HG02571 (cell line): ENCODE measurements around the gene MFGE8.

Source experiments
- ATAC-seq: cut with Tn5 transposase; IDR thresholded peaks from one replicate; pipeline ENCODE4 v1.9.1; 2021; ENCODE audit warnings: mild to moderate bottlenecking, moderate library complexity; ENCODE audit not compliant: unreplicated experiment

The MFGE8 gene

GRCh38 chr15:88900309-88900981, 12.7 kb downstream of the MFGE8 start:
- no peak for ATAC-seq

DNA sequence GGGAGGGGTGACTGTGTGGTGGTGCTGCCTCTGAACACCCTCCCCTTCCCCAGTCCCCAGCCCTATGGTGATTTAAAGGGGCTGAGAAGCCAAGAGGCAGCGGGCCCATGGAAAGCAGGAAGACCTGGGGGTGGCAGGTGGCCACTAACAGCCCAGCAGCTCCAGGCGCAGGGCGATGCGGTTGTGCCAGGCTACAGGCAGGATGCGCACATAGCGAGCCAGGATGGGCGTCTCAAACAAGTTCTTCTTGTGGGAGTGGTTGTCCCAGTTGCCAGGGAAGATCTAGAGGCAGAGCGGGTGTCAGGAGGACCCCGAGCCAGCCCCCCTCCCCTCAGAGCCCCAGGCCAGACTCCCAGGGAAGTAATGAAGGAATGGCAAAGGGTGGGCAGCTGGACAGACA, 13.9 kb downstream of the MFGE8 start:
- ATAC-seq, result no peak

GRCh38 chr15:88898736-88899135, 14.4 kb downstream of the MFGE8 start:
- ATAC-seq, result no peak

- ATAC-seq, result no peak
Observed at GRCh38 chr15:88897456-88898194, 15.6 kb downstream of the MFGE8 start.

DNA sequence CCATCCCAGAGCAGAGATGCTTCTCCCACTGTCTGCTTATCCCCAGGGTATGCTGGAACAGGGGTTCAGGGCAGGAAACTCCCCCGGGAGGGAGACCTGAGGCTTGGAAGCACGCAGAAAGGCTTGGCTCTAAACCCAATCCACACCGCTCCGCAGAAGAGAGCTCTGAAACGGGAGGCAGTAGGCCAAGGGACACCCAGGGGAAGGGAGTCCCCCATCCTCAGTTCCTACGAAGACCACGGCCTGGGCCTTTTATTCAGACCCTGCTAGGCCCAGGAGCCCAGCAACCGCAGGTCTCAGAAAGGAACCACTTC, 16.1 kb downstream of the MFGE8 start:
- ATAC-seq, result no peak

DNA sequence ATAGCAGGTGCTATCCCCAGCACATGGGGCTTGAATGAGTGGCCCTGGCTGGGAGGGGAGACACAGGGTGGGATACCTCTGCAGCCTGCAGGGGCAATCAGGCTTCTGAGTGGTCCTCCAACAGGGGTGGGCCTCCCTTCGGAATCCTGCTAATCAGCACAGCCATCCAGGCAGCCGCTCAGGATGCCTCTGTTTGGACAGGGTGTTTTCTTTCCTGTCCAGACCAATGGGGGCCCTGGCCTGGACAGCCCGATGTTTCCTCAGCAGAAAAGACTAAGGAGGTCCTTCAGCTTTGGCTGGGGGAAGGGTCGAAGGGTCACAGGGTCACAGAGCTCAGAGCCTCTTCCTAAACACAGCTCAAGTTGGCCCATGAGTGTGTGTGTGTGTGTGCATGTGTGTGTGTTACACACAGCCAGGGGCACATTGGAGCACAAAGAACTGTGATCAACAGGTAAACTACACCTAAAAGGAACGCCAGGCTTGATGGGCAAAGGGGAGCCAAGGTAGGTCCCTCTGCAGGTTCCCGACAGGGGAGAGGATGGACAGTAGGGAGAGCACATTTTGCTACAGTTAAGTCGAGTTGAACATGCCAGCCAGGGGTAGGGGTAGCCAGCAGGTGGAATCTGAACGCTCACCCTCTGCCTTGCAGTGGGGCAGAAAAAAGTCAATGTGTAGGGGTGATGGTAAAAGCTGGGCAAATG, 16.7 kb downstream of the MFGE8 start:
- ATAC-seq, result no peak

GRCh38 chr15:88894819-88895767, 18.1 kb downstream of the MFGE8 start, which contains the start of gene HAPLN3:
Gene HAPLN3, minus strand, starts transcription at chr15:88895544. Its CDS starts 8,246 bp downstream, at chr15:88887298.
- ATAC-seq, result peak; percentile 48

DNA sequence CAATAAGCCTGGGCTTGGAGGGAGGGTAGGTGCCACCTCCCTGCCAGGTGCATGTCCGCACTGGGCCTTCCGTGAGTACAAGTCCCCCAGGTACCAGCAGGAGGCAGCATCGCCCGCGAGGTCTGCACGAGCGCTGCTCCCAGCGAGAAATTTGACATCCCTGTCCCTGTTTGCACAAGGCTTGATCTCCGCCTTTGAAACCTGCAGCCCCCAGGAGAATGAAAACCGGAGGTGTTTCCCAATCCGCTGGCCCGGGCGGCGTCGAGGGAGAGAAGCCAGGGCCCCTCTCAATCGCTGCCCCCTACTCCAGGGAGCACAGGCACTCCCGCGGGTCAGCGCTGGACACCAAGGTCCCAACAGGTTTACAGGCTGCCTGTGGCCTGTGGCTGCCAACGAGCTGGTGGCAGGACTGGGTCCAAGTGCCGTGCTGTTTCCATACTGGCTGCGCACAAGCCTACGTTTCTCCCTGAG, 18.8 kb downstream of the MFGE8 start:
- no peak for ATAC-seq

- ATAC-seq, result no peak
Observed at GRCh38 chr15:88891540-88892254, 21.5 kb downstream of the MFGE8 start.

- no peak for ATAC-seq
Observed at GRCh38 chr15:88890495-88890894, 22.7 kb downstream of the MFGE8 start.

DNA sequence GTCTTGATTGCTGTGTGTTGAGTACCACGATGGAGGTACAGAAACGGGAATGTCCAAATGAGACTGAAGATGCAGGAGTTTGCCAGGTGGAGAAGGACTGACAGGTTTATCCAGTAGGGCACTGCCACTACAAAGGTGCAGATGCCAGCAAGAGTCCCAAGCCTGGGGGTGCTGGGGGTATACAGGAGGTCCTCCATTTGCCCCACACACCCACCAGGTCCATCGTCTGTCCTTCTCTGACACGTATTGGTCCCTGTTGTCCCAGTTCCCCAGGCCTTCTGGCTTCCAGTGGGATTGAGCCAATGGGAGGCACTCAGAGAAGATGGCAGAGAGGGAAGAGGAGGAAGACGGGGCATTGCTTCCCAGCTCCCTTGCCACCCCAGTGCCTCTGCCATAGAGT, 24.5 kb downstream of the MFGE8 start:
- ATAC-seq, result no peak

DNA sequence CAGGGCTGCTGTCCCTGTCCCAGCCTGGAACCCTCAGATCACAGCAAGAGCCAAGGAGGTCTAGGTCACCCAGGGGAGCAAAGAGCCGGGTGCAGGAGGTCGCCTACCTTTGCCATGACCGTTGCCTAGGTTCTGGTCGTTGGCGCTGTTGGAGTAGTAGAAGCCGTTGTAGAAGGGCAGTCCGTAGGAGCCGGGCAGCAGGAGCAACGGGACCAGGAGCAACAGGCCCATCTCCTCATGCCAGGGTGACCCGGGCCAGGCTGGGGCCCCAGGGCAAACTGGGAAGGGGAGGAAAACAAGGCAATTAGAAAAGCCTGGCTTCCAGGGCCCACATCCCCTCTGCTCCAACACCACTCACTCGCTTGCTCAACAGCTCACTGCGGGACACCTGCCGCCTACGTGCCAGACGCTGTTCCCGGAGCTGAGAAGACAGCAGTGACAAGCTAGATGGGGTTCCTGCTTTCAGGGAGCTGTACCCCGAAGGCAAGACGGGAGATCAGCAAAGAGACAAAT, 26.1 kb downstream of the MFGE8 start:
- no peak for ATAC-seq

GRCh38 chr15:88882785-88883184, 30.4 kb downstream of the MFGE8 start:
- ATAC-seq, result no peak

GRCh38 chr15:88881775-88882174, 31.4 kb downstream of the MFGE8 start:
- ATAC-seq, result no peak

DNA sequence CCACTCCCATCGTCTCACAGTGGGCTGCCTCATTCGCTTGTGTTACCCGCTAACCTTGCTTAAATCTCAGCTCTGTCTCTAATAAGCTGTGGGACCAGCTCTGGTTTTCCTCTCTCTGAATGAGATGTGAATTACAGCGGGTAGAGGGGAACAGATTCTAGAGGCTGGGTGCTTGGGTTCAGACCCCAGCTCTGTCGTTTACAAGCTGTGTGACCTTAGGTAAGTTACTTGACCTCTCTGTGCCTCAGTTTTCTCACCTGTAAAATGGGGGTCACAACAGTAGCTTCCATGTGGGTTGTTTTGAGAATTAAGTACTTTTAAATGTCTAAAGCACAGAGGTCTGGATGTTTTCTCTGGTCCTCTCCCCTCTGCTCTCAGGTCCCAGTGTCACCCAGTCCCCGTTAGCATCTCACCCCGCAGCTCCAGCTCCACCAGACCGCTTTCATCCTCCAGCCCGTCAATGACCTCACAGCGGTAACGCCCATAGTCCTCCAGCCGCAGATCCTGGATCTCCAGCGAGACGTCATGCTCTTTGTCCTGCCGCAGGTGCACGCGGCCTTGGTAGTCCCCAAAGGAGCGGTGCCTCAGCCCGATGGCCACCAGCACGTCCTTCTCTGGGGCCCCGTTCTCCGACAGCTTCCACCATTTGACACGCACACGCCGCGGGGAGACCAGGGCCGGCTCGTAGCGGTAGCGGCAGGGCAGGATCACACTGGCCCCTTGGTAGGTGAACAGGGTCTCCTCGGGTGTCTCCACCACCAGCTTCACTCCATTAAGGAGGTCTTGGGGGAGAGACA, 32.0 kb downstream of the MFGE8 start:
- no peak for ATAC-seq

- ATAC-seq, result no peak
Observed at GRCh38 chr15:88878720-88879184, 34.4 kb downstream of the MFGE8 start.

DNA sequence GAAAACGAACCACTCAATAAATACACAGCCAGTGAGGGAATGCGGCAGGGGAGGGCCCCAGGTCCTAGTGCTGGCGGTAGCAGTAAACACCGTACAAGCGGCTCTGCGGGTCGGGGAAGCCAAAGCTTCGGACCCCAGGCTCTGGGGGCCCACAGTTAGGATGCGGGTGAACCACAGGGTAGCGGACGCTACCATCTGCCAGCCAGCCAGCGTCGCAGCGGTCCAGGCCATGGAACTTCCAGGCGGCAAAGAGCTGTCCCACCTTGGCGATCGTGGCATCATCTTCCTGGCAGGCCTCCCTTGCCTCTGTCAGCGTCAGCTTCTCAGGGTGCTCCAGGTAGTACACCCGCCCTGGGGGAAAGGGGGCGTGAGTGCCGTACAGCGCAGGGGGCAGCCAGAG, 35.3 kb downstream of the MFGE8 start:
- ATAC-seq, result no peak

- no peak for ATAC-seq
Observed at GRCh38 chr15:88877415-88877814, 35.8 kb downstream of the MFGE8 start.

DNA sequence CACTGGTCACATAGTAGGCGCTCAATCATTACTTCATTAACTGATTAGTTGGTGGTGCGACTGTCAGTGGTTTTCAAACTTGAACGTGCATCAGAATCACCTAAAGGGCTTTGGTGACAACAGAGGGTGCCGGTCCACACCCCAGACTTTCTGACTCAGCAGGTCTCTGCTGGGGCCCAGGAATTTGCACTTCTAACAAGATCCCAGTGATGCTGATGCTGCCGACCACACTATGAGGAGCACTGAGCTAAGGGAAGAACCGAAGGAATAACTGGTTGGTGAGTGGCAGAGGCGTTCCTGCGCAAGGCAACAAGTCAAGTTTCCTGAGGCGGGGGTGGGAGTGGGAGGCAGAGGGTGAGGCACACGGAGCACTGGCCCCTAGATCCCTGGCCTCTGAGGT, 36.6 kb downstream of the MFGE8 start:
- no peak for ATAC-seq
